GM18868 (cell line): ENCODE data around the gene THSD7A.

Experiments used
- ATAC-seq: cut with Tn5 transposase; IDR thresholded peaks from one replicate; pipeline ENCODE4 v1.9.1; 2021; ENCODE audit warnings: mild to moderate bottlenecking, moderate library complexity; ENCODE audit not compliant: unreplicated experiment

The THSD7A gene

DNA sequence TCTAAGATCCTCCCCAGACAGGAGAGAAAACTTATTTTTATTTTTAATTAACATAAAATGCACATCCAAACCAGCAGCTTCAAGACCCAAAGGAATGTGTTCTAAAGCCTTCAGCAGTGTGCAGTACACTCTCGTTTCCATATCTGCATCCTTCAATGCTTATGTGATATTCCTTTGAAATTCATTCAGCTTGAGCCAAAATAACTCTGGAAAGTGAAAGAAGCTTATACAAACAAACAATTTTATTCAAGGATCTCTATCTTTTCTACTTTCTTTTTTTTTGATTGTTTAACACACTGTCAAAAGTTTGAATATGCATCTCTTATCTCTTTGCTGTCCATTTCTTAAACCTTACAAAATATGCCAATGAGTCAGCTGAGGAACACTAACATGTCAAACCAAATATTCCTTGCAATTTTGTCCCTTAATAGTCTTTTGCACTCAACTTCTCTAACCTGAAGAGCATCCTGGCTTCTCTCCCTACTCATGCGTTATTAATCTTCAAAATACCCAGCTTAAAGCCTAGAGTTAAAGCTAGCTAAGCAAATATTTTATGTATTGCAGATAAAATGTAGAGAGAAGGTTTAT is 124.3 kb downstream of the THSD7A start:
- no peak for ATAC-seq

DNA sequence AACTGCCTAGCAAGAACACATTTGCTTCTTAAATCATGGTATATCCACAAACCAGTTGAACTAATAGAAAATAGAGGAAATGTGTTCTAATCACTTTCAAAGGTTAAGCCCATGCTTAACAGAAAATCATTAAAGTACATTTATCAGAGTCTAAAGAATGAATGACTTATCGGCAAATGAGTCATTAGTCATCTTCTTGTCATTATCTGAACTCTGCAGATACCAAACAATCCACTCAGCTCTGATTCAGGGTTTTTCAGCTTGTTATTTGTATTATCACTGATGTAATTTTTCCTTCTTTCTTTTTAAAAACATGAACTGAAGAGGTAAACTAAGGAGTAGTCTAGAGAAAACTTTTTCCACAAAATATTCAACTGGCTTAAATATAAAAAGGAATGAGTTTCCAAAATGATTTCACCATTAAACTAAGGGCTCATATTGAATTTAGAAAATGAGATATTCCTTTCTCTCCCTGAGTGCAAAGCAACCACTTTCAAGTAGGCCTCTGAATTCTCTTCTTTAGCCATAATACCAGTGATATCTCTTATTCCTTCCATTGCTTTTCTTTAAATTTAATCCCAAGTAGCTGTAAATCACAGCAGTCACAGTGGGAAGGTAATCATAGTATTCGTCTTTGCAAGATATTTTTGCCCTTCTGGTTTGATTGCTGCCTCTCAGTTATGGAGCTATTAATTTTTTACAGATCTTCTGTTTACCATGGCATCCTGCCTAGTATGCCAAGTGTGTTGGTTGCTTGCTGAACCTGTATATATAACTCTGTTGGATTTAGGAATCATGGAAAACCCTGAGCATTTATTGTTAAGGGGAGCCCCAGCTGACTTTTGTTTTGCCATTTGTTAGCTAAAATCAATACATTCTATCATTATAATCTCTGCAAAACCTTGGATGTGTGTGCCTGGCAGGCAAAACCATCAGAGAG is 125.1 kb downstream of the THSD7A start:
- no peak for ATAC-seq

- no peak for ATAC-seq
Observed at GRCh38 chr7:11703829-11704228, 128.2 kb downstream of the THSD7A start.

DNA sequence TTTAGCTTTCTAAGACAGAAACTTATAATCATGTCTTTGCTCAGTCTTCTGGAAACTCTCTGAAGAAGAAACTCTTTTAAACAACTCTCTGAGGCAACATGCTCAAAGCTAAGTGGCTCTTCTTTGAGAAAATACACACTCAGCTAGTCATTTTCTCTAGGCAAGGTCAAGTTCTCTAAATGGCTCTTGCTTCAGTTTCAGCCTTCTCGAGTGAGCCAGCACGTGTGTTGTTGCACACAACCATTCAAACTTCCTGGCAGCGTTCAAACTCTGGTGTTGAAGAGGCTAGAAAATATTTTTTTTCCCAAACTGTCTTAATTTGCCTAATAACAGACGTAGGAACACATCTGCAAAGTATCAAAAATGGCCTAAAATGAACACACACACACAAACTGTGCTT is 129.1 kb downstream of the THSD7A start:
- ATAC-seq, result peak; percentile 60

DNA sequence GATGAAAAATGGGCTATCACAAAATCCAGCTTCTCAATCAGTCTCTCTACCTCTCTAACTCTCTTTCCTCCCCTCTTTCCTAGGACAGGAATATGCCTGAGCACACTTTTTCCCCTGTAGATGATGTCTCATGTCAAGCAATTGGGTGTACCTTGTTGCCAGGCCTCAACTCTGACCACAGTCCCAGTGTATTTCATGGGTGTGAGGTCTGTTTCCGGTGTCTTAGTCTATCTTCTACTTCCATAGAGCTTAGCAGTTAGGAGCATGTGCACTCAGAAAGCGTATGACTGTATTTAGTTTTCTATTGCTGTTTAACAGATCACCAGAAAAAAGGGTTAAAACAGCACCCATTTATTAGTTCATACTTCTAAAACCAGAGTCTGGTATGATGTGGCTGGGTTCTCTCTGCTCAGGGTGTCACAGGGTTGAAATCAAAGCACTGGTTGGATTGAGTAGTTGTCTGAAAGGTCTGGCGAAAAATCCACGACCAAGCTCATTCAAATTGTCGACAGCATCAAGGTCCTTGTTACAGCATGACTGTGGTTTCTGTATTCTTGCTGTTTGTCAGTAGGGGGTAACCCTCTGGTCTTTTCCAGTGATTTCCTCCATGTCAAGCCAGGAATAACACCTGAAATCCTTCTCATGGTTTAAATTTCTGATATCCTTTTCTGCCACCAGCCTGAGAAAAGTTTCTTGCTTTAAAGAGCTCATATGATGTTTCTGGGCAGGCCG is 130.0 kb downstream of the THSD7A start:
- ATAC-seq, result no peak

GRCh38 chr7:11699666-11700065 is 132.3 kb downstream of the THSD7A start:
- no peak for ATAC-seq

- ATAC-seq, result no peak
Observed at GRCh38 chr7:11698384-11698871, 133.6 kb downstream of the THSD7A start.

GRCh38 chr7:11690395-11690794 is 141.6 kb downstream of the THSD7A start:
- no peak for ATAC-seq

DNA sequence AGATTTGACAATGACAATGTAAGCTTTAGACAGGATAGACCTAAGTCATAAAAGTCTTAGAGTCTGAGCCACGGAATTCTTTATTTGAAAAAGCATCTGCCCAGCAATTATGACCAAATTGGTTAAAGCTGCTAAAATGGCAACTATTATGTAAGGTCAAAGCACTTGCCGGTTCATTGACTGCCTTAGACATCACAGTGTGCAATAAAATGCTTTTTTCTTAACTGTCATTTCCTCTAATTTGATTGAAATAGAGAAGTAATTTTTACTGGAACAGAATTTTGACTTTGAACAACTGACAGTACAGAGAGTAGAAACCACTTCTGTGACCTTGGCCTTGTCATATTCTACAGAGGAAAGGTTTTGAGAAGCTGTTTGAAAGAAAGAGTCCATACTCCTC is 142.9 kb downstream of the THSD7A start:
- ATAC-seq, result no peak

- ATAC-seq, result no peak
Observed at GRCh38 chr7:11681461-11681860, 150.5 kb downstream of the THSD7A start.

DNA sequence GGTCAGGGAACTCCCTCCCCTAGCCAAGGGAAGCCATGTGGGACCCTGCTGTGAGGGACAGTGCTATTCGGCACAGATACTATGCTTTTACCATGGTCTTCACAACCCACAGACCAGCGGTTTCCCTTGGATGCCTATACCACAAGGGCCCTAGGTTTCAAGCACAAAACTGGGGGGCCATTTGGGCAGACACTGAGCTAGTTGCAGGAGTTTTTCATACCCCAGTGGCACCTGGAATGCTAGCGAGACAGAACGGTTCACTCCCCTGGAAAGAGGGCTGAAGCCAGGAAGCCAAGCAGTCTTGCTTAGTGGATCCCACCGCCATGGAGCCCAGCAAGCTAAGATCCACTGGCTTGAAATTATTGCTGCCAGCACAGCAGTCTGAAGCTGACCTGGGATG is 156.8 kb downstream of the THSD7A start:
- no peak for ATAC-seq

- peak; percentile 69 for ATAC-seq
Observed at GRCh38 chr7:11668727-11669126, 163.3 kb downstream of the THSD7A start.

DNA sequence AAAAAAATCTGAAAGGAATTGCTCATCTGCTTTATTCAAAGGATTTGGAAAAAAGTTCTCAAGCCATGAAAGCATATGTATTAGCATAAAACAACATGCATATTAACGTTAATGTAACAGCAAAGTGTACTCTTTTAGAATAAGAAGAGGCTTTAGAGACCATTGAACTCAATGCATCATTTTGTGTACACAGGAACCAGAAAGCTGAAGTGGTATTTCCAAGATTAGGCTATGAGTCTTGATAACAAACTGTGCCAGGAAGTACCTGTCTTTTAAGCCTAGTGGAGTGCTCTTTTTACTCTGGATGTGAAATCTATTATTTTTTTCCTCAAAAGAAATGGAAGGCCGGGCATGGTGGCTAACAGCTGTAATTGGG is 164.2 kb downstream of the THSD7A start:
- ATAC-seq, result no peak

DNA sequence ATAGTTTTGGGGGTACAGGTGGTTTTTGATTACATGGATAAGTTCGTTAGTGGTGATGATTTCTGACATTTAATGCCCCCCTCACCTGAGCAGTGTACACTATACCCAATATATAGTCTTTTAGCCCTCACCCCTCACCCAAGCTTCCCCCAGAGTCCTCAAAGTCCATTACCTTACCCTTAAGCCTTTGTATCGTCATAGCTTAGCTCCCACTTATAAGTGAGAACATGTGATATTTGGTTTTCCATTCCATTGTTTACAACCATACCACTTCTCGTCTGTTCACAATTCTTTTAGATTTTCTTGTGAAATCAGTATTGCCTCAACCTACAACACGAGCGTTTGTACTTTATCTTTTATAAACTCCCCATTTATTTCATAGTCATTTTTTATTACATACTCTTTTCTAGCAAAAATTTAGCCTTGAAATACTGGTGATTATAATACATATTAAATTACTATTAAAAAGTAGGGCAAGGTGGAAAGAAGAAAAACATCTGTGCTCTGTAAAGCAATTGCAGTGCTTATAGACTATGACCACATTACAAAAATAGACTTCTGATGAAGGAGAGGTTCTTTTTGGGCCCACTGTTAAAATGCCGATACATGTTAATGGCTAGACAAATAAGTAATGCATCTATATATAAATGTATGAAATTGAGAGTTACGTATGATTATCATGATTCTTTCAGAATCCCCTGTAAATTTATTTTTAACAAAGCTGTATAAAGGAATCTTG is 164.8 kb downstream of the THSD7A start:
- no peak for ATAC-seq

GRCh38 chr7:11665357-11665756 is 166.6 kb downstream of the THSD7A start:
- no peak for ATAC-seq

DNA sequence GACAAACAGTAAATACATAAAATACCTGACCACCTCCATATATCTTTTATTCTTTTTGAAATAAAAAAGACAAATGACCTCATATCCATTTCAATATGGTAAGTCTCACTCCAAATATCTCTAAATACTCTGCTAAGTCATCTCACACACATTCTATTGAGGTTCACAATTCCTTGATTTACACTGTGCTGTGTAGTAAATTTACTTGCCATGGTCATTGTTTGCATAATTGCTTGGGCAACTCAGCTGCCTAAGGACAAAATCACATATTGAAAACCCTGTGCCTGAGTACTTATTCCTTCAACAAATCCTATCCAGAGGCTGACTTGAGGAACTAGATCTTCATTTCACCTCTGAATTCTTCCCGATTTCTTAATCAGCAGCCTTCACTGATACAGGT is 176.4 kb downstream of the THSD7A start:
- ATAC-seq, result no peak

GRCh38 chr7:11655163-11655562 is 176.8 kb downstream of the THSD7A start:
- ATAC-seq, result no peak

DNA sequence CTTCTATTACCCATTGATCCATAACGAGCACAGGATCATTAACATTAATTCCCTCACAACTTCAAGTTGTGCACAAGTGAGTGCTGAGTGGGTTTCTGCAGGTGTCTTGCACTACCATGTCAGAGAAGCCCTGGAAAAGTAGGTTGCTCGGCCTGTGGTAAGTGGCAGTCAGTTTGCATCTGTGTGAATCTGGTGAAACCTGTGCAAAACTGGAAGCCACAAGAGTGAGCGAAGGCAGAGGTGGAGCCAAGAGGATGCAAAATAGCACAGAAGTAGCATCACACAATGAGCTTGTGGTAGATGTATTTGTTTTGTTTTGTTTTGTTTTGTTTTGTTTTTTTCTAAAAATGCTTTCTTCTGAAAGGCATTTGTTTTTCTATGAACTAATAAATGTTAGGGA is 181.5 kb downstream of the THSD7A start:
- ATAC-seq, result no peak

DNA sequence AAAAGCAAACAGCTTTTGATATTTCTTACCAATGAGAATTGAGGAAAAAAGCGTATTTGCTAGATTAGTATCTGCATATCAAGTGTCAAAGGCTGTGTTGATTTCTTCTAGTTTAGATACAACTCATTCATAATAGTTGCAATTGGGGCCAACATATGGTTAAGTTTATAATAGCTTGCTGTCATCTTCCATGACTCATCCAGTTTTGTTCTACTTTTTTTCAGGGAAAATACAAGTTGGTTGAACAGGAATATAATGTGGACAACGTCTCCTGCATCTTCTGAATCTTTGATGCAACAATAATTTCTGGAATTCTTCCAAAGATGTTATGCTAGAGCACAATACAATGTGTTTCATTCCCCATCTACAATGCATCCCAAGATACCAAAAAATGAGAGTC is 182.0 kb downstream of the THSD7A start:
- no peak for ATAC-seq

- ATAC-seq, result no peak
Observed at GRCh38 chr7:11648980-11649379, 183.0 kb downstream of the THSD7A start.

DNA sequence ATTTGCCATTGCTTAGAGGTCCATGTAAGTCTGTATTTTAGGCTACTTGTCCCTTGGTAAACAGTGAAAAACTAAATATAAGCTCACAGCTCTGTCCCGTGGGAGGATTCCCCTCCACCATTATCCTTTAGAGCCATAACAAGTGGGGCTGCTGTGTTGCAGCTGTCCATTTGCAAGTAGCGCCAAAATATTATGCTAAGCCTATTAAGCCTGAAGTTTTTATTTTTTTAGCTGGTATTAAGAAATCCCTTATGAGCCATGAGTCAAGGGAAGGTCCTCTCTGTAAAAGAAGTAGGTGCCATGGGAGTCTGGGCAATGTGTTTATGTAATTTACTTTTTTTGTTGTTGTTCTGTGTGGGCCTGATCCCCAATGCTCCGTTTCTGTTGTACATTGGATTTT is 183.9 kb downstream of the THSD7A start:
- ATAC-seq, result no peak
